Measurements from ENCODE around the gene BABAM2. TPM values are rescaled to one million over a fixed set of nuclear protein-coding genes. Genes with fewer than 3 reads are reported as not detected.
A peak's percentile ranks its signal among the peaks of the same experiment; 100 is the strongest.

BABAM2 gene
- total RNA-seq, 2 experiments from 2014 or later, result 66.8 to 68.4 TPM

GRCh38 chr2:28188436-28188835 lies 297.9 kb downstream of the BABAM2 start:
- Mint-ChIP-seq H3K9me3 (no peaks in the 10 kb centered on the region), H3K36me3 (ENCODE audit: low read depth) (peaks cover 9% of the 10 kb centered on the region), H3K27me3 (no peaks in the 10 kb centered on the region), H3K4me3 (no peak overlapping the region), H3K4me1 (ENCODE audit: low read depth) (no peaks in the 10 kb centered on the region), H3K27ac (no peak overlapping the region)
- DNase-seq, result no peak
- no peak for TF ChIP-seq CTCF (IDR thresholded peaks at IDR 0.05)
- ChIA-PET POLR2A (no interaction called here), CTCF (no interaction called here)
- no peak for ATAC-seq
- intact Hi-C loops (cut with micrococcal nuclease), result no loop called here

- POLR2A ChIA-PET, result no interaction called here
- H3K27me3 Mint-ChIP-seq, result no peaks in the 10 kb centered on the region
- H3K27ac Mint-ChIP-seq, result no peak overlapping the region
- peaks cover 11% of the 10 kb centered on the region for H3K4me1 Mint-ChIP-seq (ENCODE audit: low read depth)
- no peaks in the 10 kb centered on the region for H3K9me3 Mint-ChIP-seq
- ATAC-seq (no peak), DNase-seq (peak; percentile 5)
- peaks cover 4% of the 10 kb centered on the region for H3K36me3 Mint-ChIP-seq (ENCODE audit: low read depth)
- CTCF ChIA-PET, result no interaction called here
- intact Hi-C loops (cut with micrococcal nuclease), result no loop called here
- no peak overlapping the region for H3K4me3 Mint-ChIP-seq
- no peak for TF ChIP-seq CTCF (IDR thresholded peaks at IDR 0.05)
Measured at GRCh38 chr2:28193630-28194403, 303.3 kb downstream of the BABAM2 start.

- TF ChIP-seq CTCF (IDR thresholded peaks at IDR 0.05), result no peak
- CTCF ChIA-PET, result no interaction called here
- peaks cover 12% of the 10 kb centered on the region for H3K36me3 Mint-ChIP-seq (ENCODE audit: low read depth)
- POLR2A ChIA-PET, result no interaction called here
- intact Hi-C loops (cut with micrococcal nuclease), result no loop called here
- no peak overlapping the region for H3K27ac Mint-ChIP-seq
- H3K4me1 Mint-ChIP-seq (ENCODE audit: low read depth), result peaks cover 5% of the 10 kb centered on the region
- no peak overlapping the region for H3K4me3 Mint-ChIP-seq
- H3K9me3 Mint-ChIP-seq, result no peaks in the 10 kb centered on the region
- DNase-seq, result no peak
- no peak for ATAC-seq
- H3K27me3 Mint-ChIP-seq, result no peaks in the 10 kb centered on the region
Measured at GRCh38 chr2:28199995-28200679, 309.6 kb downstream of the BABAM2 start.

- no peaks in the 10 kb centered on the region for H3K9me3 Mint-ChIP-seq
- ChIA-PET POLR2A (no interaction called here), CTCF (interaction anchor here (0.6 kb wide), 1 partner anchor 157 kb away, joined by 3 read pairs; no protein-coding TSS in a partner anchor)
- H3K4me1 Mint-ChIP-seq (ENCODE audit: low read depth), result peaks cover 5% of the 10 kb centered on the region
- H3K27ac Mint-ChIP-seq, result no peak overlapping the region
- H3K4me3 Mint-ChIP-seq, result no peak overlapping the region
- H3K36me3 Mint-ChIP-seq (ENCODE audit: low read depth), result peaks cover 12% of the 10 kb centered on the region
- DNase-seq, result no peak
- TF ChIP-seq CTCF (IDR thresholded peaks at IDR 0.05), result no peak
- intact Hi-C loops (cut with micrococcal nuclease), result no loop called here
- no peaks in the 10 kb centered on the region for H3K27me3 Mint-ChIP-seq
- no peak for ATAC-seq
Measured at GRCh38 chr2:28201671-28202180, 311.2 kb downstream of the BABAM2 start.

GRCh38 chr2:28202719-28203118 lies 312.2 kb downstream of the BABAM2 start:
- POLR2A ChIA-PET, result no interaction called here
- ATAC-seq (no peak), DNase-seq (no peak)
- peaks cover 8% of the 10 kb centered on the region for H3K36me3 Mint-ChIP-seq (ENCODE audit: low read depth)
- H3K4me1 Mint-ChIP-seq (ENCODE audit: low read depth), result no peaks in the 10 kb centered on the region
- no peaks in the 10 kb centered on the region for H3K27me3 Mint-ChIP-seq
- intact Hi-C loops (cut with micrococcal nuclease), result no loop called here
- CTCF ChIA-PET, result no interaction called here
- no peaks in the 10 kb centered on the region for H3K9me3 Mint-ChIP-seq
- no peak overlapping the region for H3K27ac Mint-ChIP-seq
- TF ChIP-seq CTCF (IDR thresholded peaks at IDR 0.05), result no peak
- H3K4me3 Mint-ChIP-seq, result no peak overlapping the region
